Left ventricle myocardium inferior (tissue), 1 donor: ENCODE measurements around the gene PLEKHJ1. TPM values are rescaled to one million over a fixed set of nuclear protein-coding genes. Genes with fewer than 3 reads are reported as not detected.
"Not testable (repeated sequence)": the region's sequence is repeated elsewhere in the genome, so short reads cannot be mapped to it uniquely, and the experiment has no call there.

ENCODE experiments used
- DNase-seq: peaks from one replicate; pipeline ENCODE4 v3.0.0-alpha.2; 2020
- H3K27ac ChIP-seq: fragments of 200-600 bp; replicated peaks from 2 replicates; pipeline ENCODE4 v1.8.0; 2021
- H3K27me3 ChIP-seq: fragments of 200-600 bp; 2 replicates; pipeline ENCODE4 v1.8.0; 2021; ENCODE audit warnings: low read depth
- H3K36me3 ChIP-seq: fragments of 200-600 bp; 2 replicates; pipeline ENCODE4 v1.8.0; 2021
- H3K4me1 ChIP-seq: fragments of 200-600 bp; 2 replicates; pipeline ENCODE4 v1.8.0; 2021
- H3K4me3 ChIP-seq: fragments of 200-600 bp; 2 replicates; pipeline ENCODE4 v1.8.0; 2021; ENCODE audit warnings: mild to moderate bottlenecking, moderate library complexity
- H3K9me3 ChIP-seq: fragments of 200-600 bp; replicated peaks from 2 replicates; pipeline ENCODE4 v1.8.0; 2021
- intact Hi-C: fragments of 100-400 bp; cut with micrococcal nuclease; formaldehyde crosslinking; loops from one replicate; pipeline ENCODE4 v1.11.0; 2022
- total RNA-seq: library from RNA; stranded (reverse); fragmentation: NEBNext Ultra II Directional; extraction: Animal tissue kit (Norgen Biotek cat#: 25700); gene quantifications from one replicate; pipeline ENCODE4 v1.2.1, GENCODE V29; 2021
- TF ChIP-seq, protein P1 (sequence below): fragments of 200-600 bp; IDR thresholded peaks from 2 replicates; pipeline ENCODE4 v1.8.0; 2021; ENCODE audit warnings: antibody characterized with exemption, mild to moderate bottlenecking, borderline replicate concordance
- donor health status: DM: no; HTN: yes; CAD: no; lungs with severe emphysema.

The PLEKHJ1 gene
- total RNA-seq, 1 donor from 2014 or later, result 47.8 TPM

DNA sequence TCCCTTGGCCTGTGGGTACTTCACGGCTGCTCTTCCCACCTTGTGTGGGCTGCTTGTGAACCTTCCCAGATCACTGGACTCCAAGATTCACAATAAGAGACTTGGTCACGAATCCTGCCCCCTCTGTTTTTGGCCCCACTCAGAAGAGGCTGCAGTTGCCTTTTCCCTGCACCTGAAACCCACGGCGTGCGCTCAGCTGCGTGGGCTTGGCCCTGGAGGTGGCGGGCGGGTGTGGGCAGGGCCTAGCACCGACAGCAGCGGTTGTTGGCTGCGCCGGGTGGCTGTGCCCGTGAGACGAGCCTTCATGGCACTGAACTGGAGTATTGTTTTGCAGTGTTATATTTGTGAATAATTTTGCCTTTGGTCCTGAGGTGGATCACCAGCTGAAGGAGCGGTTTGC lies 33.8 kb downstream of the PLEKHJ1 start:
- TF ChIP-seq, protein P1, sequence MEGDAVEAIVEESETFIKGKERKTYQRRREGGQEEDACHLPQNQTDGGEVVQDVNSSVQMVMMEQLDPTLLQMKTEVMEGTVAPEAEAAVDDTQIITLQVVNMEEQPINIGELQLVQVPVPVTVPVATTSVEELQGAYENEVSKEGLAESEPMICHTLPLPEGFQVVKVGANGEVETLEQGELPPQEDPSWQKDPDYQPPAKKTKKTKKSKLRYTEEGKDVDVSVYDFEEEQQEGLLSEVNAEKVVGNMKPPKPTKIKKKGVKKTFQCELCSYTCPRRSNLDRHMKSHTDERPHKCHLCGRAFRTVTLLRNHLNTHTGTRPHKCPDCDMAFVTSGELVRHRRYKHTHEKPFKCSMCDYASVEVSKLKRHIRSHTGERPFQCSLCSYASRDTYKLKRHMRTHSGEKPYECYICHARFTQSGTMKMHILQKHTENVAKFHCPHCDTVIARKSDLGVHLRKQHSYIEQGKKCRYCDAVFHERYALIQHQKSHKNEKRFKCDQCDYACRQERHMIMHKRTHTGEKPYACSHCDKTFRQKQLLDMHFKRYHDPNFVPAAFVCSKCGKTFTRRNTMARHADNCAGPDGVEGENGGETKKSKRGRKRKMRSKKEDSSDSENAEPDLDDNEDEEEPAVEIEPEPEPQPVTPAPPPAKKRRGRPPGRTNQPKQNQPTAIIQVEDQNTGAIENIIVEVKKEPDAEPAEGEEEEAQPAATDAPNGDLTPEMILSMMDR, result no peak
- no peaks in the 10 kb centered on the region for H3K27me3 ChIP-seq
- no peak overlapping the region for H3K27ac ChIP-seq
- no peak overlapping the region for H3K4me3 ChIP-seq
- H3K9me3 ChIP-seq, result no peaks in the 10 kb centered on the region
- peaks cover 37% of the 10 kb centered on the region for H3K36me3 ChIP-seq
- no peak for DNase-seq
- H3K4me1 ChIP-seq, result peaks cover 2% of the 10 kb centered on the region
- intact Hi-C loops, result no loop called here

DNA sequence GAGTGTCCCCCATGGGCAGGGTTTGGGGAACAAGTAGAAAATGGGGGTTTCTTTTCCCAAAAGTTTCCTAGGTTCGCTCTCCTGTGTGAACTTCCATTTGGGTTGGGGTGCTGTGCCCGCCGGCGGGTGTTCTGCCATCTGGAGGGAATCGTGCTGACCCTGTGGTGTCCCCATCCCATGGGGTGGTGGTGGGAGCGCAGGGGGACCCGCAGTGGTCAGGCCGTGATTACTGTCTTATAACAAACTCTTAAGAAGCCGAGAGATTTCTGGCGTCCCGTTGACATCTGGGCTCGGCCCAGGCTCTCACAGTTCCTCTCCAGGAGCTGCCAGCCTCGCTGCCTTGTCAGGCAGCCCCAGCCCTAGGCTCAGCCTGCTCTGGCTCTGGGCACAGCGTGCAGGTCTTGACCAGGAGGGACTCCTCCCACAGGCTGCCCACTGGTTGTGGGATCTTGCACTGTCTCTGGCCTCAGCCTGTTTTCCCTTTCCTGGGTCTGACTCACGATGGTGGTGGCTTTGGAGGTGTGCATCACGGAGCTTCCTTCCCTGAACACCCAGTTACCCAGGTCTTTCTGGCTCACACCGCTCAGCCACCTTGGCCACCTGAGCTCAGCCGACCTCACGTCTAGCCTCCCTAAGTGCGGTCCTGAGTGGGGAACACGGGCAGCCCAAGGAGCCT lies 34.5 kb downstream of the PLEKHJ1 start:
- intact Hi-C loops, result no loop called here
- peaks cover 37% of the 10 kb centered on the region for H3K36me3 ChIP-seq

DNA sequence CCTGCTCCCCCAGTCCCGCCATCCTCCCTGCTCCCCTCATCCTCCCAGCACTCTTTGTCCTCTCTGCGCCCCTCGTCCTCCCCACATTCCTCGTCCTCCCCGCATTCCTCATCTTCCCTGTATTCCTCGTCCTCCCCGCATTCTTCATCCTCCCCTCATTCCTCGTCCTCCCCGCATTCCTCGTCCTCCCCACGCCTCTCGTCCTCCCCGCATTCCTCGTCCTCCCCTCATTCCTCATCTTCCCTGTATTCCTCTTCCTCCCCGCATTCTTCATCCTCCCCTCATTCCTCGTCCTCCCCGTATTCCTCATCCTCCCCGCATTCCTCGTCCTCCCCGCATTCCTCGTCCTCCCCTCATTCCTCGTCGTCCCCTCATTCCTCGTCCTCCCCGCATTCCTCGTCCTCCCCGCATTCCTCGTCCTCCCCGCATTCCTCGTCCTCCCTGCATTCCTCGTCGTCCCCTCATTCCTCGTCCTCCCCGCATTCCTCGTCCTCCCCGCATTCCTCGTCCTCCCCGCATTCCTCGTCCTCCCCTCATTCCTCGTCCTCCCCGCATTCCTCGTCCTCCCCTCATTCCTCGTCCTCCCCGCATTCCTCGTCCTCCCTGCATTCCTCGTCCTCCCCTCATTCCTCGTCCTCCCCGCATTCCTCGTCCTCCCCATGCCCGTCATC lies 35.4 kb downstream of the PLEKHJ1 start:
- DNase-seq, H3K4me3 ChIP-seq, intact Hi-C loops, H3K4me1 ChIP-seq, H3K27ac ChIP-seq, H3K9me3 ChIP-seq, H3K27me3 ChIP-seq: not testable (repeated sequence)
- peaks cover 40% of the 10 kb centered on the region for H3K36me3 ChIP-seq

More for the DNA sequence above, 34.5 kb downstream of the PLEKHJ1 start:
- H3K27ac ChIP-seq, result no peak overlapping the region
- H3K4me3 ChIP-seq, result no peak overlapping the region
- no peaks in the 10 kb centered on the region for H3K9me3 ChIP-seq
- no peaks in the 10 kb centered on the region for H3K27me3 ChIP-seq
- DNase-seq, result no peak
- TF ChIP-seq, protein P1, result no peak
- H3K4me1 ChIP-seq, result no peaks in the 10 kb centered on the region

DNA sequence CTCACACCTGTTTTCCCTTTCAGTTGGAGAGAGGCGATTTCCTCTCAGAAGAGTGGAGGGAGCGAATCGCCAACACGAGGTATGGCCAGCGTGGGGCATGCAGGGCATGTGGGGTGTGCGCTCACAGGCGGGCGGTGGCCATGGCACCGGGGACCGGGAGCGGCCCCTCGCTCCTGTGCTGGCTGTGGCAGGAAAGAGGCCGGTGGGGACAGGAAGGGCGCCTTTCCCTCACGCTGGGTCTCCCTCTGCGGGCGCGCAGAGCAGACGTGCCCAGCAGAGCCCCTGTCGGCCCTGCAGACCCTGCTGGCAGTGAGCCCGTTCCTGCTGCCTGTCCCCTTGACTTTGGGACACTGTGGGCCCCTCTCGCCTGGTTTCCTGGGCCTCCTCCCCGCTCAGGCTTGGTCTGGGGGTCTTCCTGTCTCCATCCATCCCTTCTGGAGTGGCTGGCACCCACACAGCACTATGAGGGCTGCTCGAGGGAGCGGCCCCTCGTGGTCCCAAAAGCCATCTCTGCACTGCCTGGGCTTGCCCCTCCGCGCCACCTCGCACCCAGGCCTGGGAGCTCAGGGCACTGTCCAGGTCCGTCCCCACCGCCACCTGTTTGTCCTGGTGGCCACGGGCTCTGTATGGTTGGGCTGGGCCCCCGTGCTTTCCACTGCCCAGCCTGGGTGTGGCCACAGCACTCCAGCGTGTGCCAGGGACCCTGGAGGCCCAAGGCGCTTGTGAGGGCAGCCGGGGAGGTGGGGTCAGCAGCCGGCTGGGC lies 36.1 kb downstream of the PLEKHJ1 start:
- no peak for DNase-seq
- Histone ChIP-seq H3K9me3 (no peaks in the 10 kb centered on the region), H3K27me3 (no peaks in the 10 kb centered on the region), H3K27ac (no peak overlapping the region), H3K4me3 (no peak overlapping the region), H3K4me1 (no peaks in the 10 kb centered on the region), H3K36me3 (peaks cover 42% of the 10 kb centered on the region)
- intact Hi-C loops, result no loop called here
- TF ChIP-seq, protein P1, result no peak

DNA sequence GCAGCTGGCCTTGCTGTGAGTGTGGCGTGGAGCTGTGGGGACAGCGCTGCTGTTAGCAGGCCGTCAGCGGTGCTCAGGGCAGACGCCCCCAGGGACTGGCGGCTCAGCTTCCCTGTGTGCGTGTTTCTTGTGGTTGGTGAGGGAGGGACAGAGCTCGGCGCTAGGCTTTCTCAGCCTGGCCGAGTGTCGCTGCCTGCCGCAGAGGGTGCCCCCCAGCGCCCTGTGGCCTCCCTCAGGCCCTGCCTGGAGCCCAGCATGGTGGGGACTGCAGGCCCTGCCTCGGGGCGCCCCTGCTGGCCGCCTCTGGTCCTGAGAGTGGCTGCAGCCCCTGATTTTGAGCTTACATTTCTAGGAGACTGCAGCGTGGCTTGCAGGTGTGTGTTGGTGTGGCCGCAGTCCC lies 36.9 kb downstream of the PLEKHJ1 start:
- Histone ChIP-seq H3K4me3 (no peak overlapping the region), H3K36me3 (peaks cover 45% of the 10 kb centered on the region), H3K9me3 (no peaks in the 10 kb centered on the region), H3K4me1 (no peaks in the 10 kb centered on the region), H3K27me3 (no peaks in the 10 kb centered on the region), H3K27ac (no peak overlapping the region)
- intact Hi-C loops, result no loop called here
- no peak for DNase-seq
- TF ChIP-seq, protein P1, result peak; percentile 49
